GM23338 (cell line): Measurements from ENCODE around the gene IBTK. TPM values are rescaled to one million over a fixed set of nuclear protein-coding genes. Genes with fewer than 3 reads are reported as not detected.

ENCODE experiments used
- ATAC-seq: fragments of 200-7000 bp; cut with Tn5 transposase; 3 replicates; pipeline ENCODE4 v1.9.1; 2020
- DNase-seq: peaks from one replicate; pipeline ENCODE4 v3.0.0-alpha.2; 2015; ENCODE audit warnings: low spot score
- H2AFZ ChIP-seq: fragments of 200-600 bp; sonication (generic); 2 replicates; pipeline ENCODE4 v1.8.0; 2016; ENCODE audit warnings: antibody characterized with exemption, mild to moderate bottlenecking, moderate library complexity
- H3F3A ChIP-seq: fragments of 200-600 bp; sonication (generic); replicated peaks from 2 replicates; pipeline ENCODE4 v1.8.0; 2017; ENCODE audit warnings: antibody characterized with exemption, mixed run types, low read depth
- H3K27ac ChIP-seq: fragments of 200-600 bp; sonication (generic); 2 replicates; pipeline ENCODE4 v1.6.1; 2016; ENCODE audit warnings: low read depth
- H3K27me3 ChIP-seq: fragments of 200-600 bp; sonication (generic); 2 replicates; pipeline ENCODE4 v1.8.0; 2016; ENCODE audit warnings: mild to moderate bottlenecking, mixed run types, moderate library complexity; ENCODE audit not compliant: insufficient read depth
- H3K36me3 ChIP-seq: fragments of 200-600 bp; sonication (generic); 2 replicates; pipeline ENCODE4 v1.8.0; 2016; ENCODE audit warnings: mild to moderate bottlenecking; ENCODE audit not compliant: insufficient read depth
- H3K4me1 ChIP-seq: fragments of 200-600 bp; sonication (generic); 2 replicates; pipeline ENCODE4 v1.8.0; 2016; ENCODE audit warnings: mild to moderate bottlenecking, moderate library complexity; ENCODE audit not compliant: insufficient read depth
- H3K4me2 ChIP-seq: fragments of 200-600 bp; sonication (generic); 2 replicates; pipeline ENCODE4 v1.7.1; 2017; ENCODE audit warnings: mixed run types
- H3K4me3 ChIP-seq: fragments of 200-600 bp; sonication (generic); 2 replicates; pipeline ENCODE4 v1.6.1; 2016; ENCODE audit warnings: mixed run types
- H3K79me2 ChIP-seq: fragments of 200-600 bp; sonication (generic); replicated peaks from 2 replicates; pipeline ENCODE4 v1.8.0; 2017; ENCODE audit warnings: mild to moderate bottlenecking; ENCODE audit not compliant: insufficient read depth
- H3K9me2 ChIP-seq: fragments of 200-600 bp; sonication (generic); 2 replicates; pipeline ENCODE4 v1.8.0; 2017; ENCODE audit not compliant: insufficient read depth
- H4K20me1 ChIP-seq: fragments of 200-600 bp; sonication (generic); replicated peaks from 2 replicates; pipeline ENCODE4 v1.8.0; 2017; ENCODE audit warnings: mild to moderate bottlenecking; ENCODE audit not compliant: insufficient read depth
- H3K27ac Mint-ChIP-seq: 2 replicates; pipeline ENCODE4 v1.8.0; 2020; ENCODE audit warnings: inconsistent platforms, mild to moderate bottlenecking, moderate library complexity, mixed read lengths
- H3K27me3 Mint-ChIP-seq: 3 replicates; pipeline ENCODE4 v1.8.0; 2022; ENCODE audit warnings: low read depth, mild to moderate bottlenecking, moderate library complexity, mixed read lengths, inconsistent platforms; ENCODE audit not compliant: insufficient read depth, poor library complexity
- H3K36me3 Mint-ChIP-seq: 3 replicates; pipeline ENCODE4 v1.8.0; 2021; ENCODE audit warnings: low read depth, mild to moderate bottlenecking, inconsistent platforms, moderate library complexity, mixed read lengths
- H3K4me1 Mint-ChIP-seq: 3 replicates; pipeline ENCODE4 v1.8.0; 2020; ENCODE audit warnings: mild to moderate bottlenecking, inconsistent platforms, mixed read lengths
- H3K4me3 Mint-ChIP-seq: 3 replicates; pipeline ENCODE4 v1.8.0; 2021; ENCODE audit warnings: moderate library complexity, mild to moderate bottlenecking, inconsistent platforms, mixed read lengths
- H3K9me3 Mint-ChIP-seq: 3 replicates; pipeline ENCODE4 v1.8.0; 2020; ENCODE audit warnings: moderate library complexity, mild to moderate bottlenecking, inconsistent platforms, mixed read lengths
- CREB1 ChIP-seq: fragments of 250-450 bp; sonication (Bioruptor Pico); IDR thresholded peaks from 2 replicates; pipeline ENCODE4 v1.5.0; 2020; ENCODE audit warnings: low read depth, mild to moderate bottlenecking, moderate library complexity
- EZH2 ChIP-seq: fragments of 200-600 bp; sonication (generic); IDR thresholded peaks from one replicate; pipeline ENCODE4 v1.8.0; 2017; ENCODE audit warnings: antibody characterized with exemption, mild to moderate bottlenecking, low read depth; ENCODE audit not compliant: unreplicated experiment
- EZH2phosphoT487 ChIP-seq: fragments of 200-600 bp; sonication (generic); IDR thresholded peaks from one replicate; pipeline ENCODE4 v1.8.1; 2018; ENCODE audit warnings: antibody characterized with exemption; ENCODE audit not compliant: unreplicated experiment
- JUNB ChIP-seq: IDR thresholded peaks from one replicate; pipeline ENCODE4 v1.6.1; 2016; ENCODE audit warnings: antibody characterized with exemption; ENCODE audit not compliant: unreplicated experiment
- NANOG ChIP-seq: IDR thresholded peaks from 2 replicates; pipeline ENCODE4 v1.6.1; 2016; ENCODE audit warnings: antibody characterized with exemption, borderline replicate concordance
- POLR2AphosphoS5 ChIP-seq: IDR thresholded peaks from 2 replicates; pipeline ENCODE4 v1.6.1; 2016; ENCODE audit warnings: antibody characterized with exemption, low read depth
- STAT1 ChIP-seq: IDR thresholded peaks from one replicate; pipeline ENCODE4 v1.6.1; 2016; ENCODE audit warnings: antibody characterized with exemption; ENCODE audit not compliant: unreplicated experiment
- ZNF114 ChIP-seq: fragments of 250-450 bp; sonication (Bioruptor Pico); IDR thresholded peaks from 2 replicates; pipeline ENCODE4 v1.5.0; 2020; ENCODE audit warnings: mild to moderate bottlenecking, moderate library complexity
- ZNF331 ChIP-seq: fragments of 250-450 bp; sonication (Bioruptor Pico); IDR thresholded peaks from 2 replicates; pipeline ENCODE4 v1.5.0; 2020; ENCODE audit warnings: low read depth, mild to moderate bottlenecking, moderate library complexity
- polyA plus RNA-seq: library from polyadenylated mRNA; unstranded; fragments of >200 nt; fragmentation: Nextera tagmentation; extraction: Ambion mirVana; gene quantifications from 2 replicates; pipeline ENCODE4 v1.2.1, GENCODE V29; 2016
- total RNA-seq: library from RNA; depleted of rRNA; stranded (reverse); fragments of >200 nt; shearing (Covaris generic); gene quantifications from 2 replicates; pipeline ENCODE4 v1.2.3, GENCODE V29; 2014
- TF ChIP-seq, protein P1 (sequence below), 2 experiments: fragments of 200-600 bp in 1 of 2; sonication (generic) in 1 of 2; conservative IDR thresholded peaks; 2 replicates each; pipeline versions ENCODE4 v1.5.1 to v1.6.1; 2016 to 2017; ENCODE audit warnings: antibody characterized with exemption in 2 of 2, low read depth in 2 of 2, mild to moderate bottlenecking in 2 of 2, moderate library complexity in 1 of 2
- TF ChIP-seq, protein P2 (sequence below): fragments of 250-450 bp; sonication (Bioruptor Pico); IDR thresholded peaks from 2 replicates; pipeline ENCODE4 v1.5.0; 2020; ENCODE audit warnings: mild to moderate bottlenecking, moderate library complexity
- TF ChIP-seq, protein P3 (sequence below): IDR thresholded peaks from 2 replicates; pipeline ENCODE4 v1.6.1; 2016; ENCODE audit warnings: antibody characterized with exemption
- TF ChIP-seq, protein P4 (sequence below): IDR thresholded peaks from one replicate; pipeline ENCODE4 v1.6.1; 2018; ENCODE audit warnings: antibody characterized with exemption; ENCODE audit not compliant: unreplicated experiment

IBTK gene
- total and polyA plus RNA-seq, 2 experiments from 2014 or later: 16.0 to 28.7 TPM

DNA sequence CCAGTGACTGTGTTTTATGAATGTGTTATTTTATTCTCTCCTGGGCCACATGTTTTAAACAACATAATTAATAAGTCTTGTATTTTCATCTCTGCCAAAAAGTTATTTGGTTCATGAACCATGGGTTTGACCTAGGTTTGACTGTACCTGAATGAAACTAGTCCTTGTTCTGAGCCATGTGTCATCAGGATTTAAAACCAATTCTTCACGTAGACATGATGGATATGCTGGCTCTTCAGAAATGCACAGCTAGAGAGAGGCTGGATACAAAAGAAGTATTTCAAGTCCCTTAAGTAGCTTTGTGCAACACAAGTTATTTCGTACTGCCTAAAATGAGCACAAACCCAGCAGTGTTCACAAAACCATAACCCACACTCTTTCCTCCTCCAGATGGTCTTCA lies 116.1 kb downstream of the IBTK start:
- Histone ChIP-seq H3K4me1 (no peaks in the 10 kb centered on the region), H3K36me3 (no peaks in the 10 kb centered on the region), H3K27me3 (no peaks in the 10 kb centered on the region), H3K27ac (no peak overlapping the region), H3F3A (no peaks in the 10 kb centered on the region), H3K79me2 (no peaks in the 10 kb centered on the region), H3K4me2 (no peak overlapping the region), H2AFZ (no peak overlapping the region), H3K9me2 (no peaks in the 10 kb centered on the region), H4K20me1 (no peaks in the 10 kb centered on the region), H3K4me3 (no peak overlapping the region)
- no peak for DNase-seq
- Mint-ChIP-seq H3K27ac (no peak overlapping the region), H3K9me3 (no peaks in the 10 kb centered on the region), H3K4me1 (no peaks in the 10 kb centered on the region), H3K27me3 (no peaks in the 10 kb centered on the region), H3K4me3 (no peak overlapping the region), H3K36me3 (no peaks in the 10 kb centered on the region)
- ATAC-seq: no peak
- no peak for TF ChIP-seq ZNF114 (CRISPR knock-in tag)
- no peak for TF ChIP-seq EZH2phosphoT487
- no peak for TF ChIP-seq POLR2AphosphoS5
- TF ChIP-seq STAT1: no peak
- TF ChIP-seq JUNB: no peak
- TF ChIP-seq, protein P1, sequence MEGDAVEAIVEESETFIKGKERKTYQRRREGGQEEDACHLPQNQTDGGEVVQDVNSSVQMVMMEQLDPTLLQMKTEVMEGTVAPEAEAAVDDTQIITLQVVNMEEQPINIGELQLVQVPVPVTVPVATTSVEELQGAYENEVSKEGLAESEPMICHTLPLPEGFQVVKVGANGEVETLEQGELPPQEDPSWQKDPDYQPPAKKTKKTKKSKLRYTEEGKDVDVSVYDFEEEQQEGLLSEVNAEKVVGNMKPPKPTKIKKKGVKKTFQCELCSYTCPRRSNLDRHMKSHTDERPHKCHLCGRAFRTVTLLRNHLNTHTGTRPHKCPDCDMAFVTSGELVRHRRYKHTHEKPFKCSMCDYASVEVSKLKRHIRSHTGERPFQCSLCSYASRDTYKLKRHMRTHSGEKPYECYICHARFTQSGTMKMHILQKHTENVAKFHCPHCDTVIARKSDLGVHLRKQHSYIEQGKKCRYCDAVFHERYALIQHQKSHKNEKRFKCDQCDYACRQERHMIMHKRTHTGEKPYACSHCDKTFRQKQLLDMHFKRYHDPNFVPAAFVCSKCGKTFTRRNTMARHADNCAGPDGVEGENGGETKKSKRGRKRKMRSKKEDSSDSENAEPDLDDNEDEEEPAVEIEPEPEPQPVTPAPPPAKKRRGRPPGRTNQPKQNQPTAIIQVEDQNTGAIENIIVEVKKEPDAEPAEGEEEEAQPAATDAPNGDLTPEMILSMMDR (conservative IDR thresholded peaks at IDR 0.05; ENCODE audit: low read depth in 2 of 2): no peak
- no peak for TF ChIP-seq ZNF331 (CRISPR knock-in tag)
- TF ChIP-seq EZH2: no peak
- TF ChIP-seq CREB1: no peak
- TF ChIP-seq, protein P2, sequence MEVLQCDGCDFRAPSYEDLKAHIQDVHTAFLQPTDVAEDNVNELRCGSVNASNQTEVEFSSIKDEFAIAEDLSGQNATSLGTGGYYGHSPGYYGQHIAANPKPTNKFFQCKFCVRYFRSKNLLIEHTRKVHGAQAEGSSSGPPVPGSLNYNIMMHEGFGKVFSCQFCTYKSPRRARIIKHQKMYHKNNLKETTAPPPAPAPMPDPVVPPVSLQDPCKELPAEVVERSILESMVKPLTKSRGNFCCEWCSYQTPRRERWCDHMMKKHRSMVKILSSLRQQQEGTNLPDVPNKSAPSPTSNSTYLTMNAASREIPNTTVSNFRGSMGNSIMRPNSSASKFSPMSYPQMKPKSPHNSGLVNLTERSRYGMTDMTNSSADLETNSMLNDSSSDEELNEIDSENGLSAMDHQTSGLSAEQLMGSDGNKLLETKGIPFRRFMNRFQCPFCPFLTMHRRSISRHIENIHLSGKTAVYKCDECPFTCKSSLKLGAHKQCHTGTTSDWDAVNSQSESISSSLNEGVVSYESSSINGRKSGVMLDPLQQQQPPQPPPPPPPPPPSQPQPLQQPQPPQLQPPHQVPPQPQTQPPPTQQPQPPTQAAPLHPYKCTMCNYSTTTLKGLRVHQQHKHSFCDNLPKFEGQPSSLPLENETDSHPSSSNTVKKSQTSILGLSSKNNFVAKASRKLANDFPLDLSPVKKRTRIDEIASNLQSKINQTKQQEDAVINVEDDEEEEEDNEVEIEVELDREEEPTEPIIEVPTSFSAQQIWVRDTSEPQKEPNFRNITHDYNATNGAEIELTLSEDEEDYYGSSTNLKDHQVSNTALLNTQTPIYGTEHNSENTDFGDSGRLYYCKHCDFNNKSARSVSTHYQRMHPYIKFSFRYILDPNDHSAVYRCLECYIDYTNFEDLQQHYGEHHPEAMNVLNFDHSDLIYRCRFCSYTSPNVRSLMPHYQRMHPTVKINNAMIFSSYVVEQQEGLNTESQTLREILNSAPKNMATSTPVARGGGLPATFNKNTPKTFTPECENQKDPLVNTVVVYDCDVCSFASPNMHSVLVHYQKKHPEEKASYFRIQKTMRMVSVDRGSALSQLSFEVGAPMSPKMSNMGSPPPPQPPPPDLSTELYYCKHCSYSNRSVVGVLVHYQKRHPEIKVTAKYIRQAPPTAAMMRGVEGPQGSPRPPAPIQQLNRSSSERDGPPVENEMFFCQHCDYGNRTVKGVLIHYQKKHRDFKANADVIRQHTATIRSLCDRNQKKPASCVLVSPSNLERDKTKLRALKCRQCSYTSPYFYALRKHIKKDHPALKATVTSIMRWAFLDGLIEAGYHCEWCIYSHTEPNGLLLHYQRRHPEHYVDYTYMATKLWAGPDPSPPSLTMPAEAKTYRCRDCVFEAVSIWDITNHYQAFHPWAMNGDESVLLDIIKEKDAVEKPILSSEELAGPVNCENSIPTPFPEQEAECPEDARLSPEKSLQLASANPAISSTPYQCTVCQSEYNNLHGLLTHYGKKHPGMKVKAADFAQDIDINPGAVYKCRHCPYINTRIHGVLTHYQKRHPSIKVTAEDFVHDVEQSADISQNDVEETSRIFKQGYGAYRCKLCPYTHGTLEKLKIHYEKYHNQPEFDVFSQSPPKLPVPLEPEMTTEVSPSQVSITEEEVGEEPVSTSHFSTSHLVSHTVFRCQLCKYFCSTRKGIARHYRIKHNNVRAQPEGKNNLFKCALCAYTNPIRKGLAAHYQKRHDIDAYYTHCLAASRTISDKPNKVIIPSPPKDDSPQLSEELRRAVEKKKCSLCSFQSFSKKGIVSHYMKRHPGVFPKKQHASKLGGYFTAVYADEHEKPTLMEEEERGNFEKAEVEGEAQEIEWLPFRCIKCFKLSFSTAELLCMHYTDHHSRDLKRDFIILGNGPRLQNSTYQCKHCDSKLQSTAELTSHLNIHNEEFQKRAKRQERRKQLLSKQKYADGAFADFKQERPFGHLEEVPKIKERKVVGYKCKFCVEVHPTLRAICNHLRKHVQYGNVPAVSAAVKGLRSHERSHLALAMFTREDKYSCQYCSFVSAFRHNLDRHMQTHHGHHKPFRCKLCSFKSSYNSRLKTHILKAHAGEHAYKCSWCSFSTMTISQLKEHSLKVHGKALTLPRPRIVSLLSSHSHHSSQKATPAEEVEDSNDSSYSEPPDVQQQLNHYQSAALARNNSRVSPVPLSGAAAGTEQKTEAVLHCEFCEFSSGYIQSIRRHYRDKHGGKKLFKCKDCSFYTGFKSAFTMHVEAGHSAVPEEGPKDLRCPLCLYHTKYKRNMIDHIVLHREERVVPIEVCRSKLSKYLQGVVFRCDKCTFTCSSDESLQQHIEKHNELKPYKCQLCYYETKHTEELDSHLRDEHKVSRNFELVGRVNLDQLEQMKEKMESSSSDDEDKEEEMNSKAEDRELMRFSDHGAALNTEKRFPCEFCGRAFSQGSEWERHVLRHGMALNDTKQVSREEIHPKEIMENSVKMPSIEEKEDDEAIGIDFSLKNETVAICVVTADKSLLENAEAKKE (CRISPR knock-in tag): no peak
- TF ChIP-seq, protein P3, sequence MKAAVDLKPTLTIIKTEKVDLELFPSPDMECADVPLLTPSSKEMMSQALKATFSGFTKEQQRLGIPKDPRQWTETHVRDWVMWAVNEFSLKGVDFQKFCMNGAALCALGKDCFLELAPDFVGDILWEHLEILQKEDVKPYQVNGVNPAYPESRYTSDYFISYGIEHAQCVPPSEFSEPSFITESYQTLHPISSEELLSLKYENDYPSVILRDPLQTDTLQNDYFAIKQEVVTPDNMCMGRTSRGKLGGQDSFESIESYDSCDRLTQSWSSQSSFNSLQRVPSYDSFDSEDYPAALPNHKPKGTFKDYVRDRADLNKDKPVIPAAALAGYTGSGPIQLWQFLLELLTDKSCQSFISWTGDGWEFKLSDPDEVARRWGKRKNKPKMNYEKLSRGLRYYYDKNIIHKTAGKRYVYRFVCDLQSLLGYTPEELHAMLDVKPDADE: no peak
- TF ChIP-seq, protein P4, sequence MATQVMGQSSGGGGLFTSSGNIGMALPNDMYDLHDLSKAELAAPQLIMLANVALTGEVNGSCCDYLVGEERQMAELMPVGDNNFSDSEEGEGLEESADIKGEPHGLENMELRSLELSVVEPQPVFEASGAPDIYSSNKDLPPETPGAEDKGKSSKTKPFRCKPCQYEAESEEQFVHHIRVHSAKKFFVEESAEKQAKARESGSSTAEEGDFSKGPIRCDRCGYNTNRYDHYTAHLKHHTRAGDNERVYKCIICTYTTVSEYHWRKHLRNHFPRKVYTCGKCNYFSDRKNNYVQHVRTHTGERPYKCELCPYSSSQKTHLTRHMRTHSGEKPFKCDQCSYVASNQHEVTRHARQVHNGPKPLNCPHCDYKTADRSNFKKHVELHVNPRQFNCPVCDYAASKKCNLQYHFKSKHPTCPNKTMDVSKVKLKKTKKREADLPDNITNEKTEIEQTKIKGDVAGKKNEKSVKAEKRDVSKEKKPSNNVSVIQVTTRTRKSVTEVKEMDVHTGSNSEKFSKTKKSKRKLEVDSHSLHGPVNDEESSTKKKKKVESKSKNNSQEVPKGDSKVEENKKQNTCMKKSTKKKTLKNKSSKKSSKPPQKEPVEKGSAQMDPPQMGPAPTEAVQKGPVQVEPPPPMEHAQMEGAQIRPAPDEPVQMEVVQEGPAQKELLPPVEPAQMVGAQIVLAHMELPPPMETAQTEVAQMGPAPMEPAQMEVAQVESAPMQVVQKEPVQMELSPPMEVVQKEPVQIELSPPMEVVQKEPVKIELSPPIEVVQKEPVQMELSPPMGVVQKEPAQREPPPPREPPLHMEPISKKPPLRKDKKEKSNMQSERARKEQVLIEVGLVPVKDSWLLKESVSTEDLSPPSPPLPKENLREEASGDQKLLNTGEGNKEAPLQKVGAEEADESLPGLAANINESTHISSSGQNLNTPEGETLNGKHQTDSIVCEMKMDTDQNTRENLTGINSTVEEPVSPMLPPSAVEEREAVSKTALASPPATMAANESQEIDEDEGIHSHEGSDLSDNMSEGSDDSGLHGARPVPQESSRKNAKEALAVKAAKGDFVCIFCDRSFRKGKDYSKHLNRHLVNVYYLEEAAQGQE: no peak
- TF ChIP-seq NANOG: no peak
